Right lobe of liver (tissue), 6 donors: ENCODE results near the gene SLC7A11. TPM values are rescaled to one million over a fixed set of nuclear protein-coding genes. Genes with fewer than 3 reads are reported as not detected.

ENCODE experiments used
- ATAC-seq, 4 donors: fragments of 200-7000 bp; cut with Tn5 transposase; one replicate each; pipeline ENCODE4 v1.9.1; 2020; ENCODE audit warnings: mild to moderate bottlenecking in 4 of 4, moderate library complexity in 4 of 4
- DNase-seq, 3 donors: peaks; one replicate each; pipeline ENCODE4 v3.0.0-alpha.2; 2020
- H3K27ac ChIP-seq, 3 donors: fragments of 200-600 bp; one replicate each; pipeline ENCODE4 v1.8.0; 2022
- H3K27me3 ChIP-seq, 2 donors: fragments of 200-600 bp; one replicate each; pipeline ENCODE4 v1.8.0; 2022
- H3K36me3 ChIP-seq, 4 donors: fragments of 200-600 bp; sonication (generic) in 1 of 4; one replicate each; pipeline versions ENCODE4 v1.5.1 to v1.8.0; 2017 to 2022; ENCODE audit warnings: control low read depth in 1 of 4
- H3K4me1 ChIP-seq, 4 donors: fragments of 200-600 bp; sonication (generic) in 1 of 4; one replicate each; pipeline versions ENCODE4 v1.5.1 to v1.8.0; 2017 to 2022; ENCODE audit warnings: control low read depth in 1 of 4
- H3K4me3 ChIP-seq, 3 donors: fragments of 200-600 bp; one replicate each; pipeline ENCODE4 v1.8.0; 2022
- H3K9me3 ChIP-seq, 4 donors: fragments of 200-600 bp; sonication (generic) in 1 of 4; one replicate each; pipeline versions ENCODE4 v1.5.1 to v1.8.0; 2017 to 2022; ENCODE audit warnings: control low read depth in 1 of 4
- POLR2A ChIP-seq: fragments of 450-650 bp; IDR thresholded peaks from one replicate; pipeline ENCODE4 v1.6.1; 2017; ENCODE audit warnings: antibody characterized with exemption, mild to moderate bottlenecking
- WGBS: methylation state at CpG from one replicate; pipeline ENCODE4 v1.1.6; 2018; ENCODE audit warnings: low coverage, low lambda C conversion rate; ENCODE audit not compliant: insufficient coverage; ENCODE audit errors: missing lambda C conversion rate; 5-methylcytosine and 5-hydroxymethylcytosine counted together
- intact Hi-C, 2 donors: fragments of 100-400 bp; cut with DNase I; formaldehyde crosslinking; loops; one replicate each; pipeline versions ENCODE4 v1.11.2 to v1.14.1; 2022
- total RNA-seq, 6 experiments: library from RNA; depleted of rRNA in 2 of 6; stranded (reverse); fragments of >200 nt in 2 of 6; fragmentation: NEBNext Ultra II Directional in 3 of 6; extraction: Animal tissue kit (Norgen Biotek cat#: 25700) in 3 of 6; gene quantifications; one replicate each; pipeline versions ENCODE4 v1.1.0 to v1.2.4, GENCODE V29; 2016 to 2023
- TF ChIP-seq, protein P1 (sequence below), 4 donors: fragments of 200-600 bp in 3 of 4; fragments of 450-650 bp in 1 of 4; IDR thresholded peaks; one replicate each; pipeline versions ENCODE4 v1.5.1 to v1.8.0; 2016 to 2022; ENCODE audit warnings: antibody characterized with exemption in 4 of 4, mild to moderate bottlenecking in 2 of 4
- donor health status: DM: no; HTN: yes; CAD: no.
- donor health status: DM: no; HTN: no; CAD: no.
- donor health status: DM: no; HTN: no; CAD: no.
- donor health status: DM: no; HTN: yes; CAD: no.
- donor health status: DM: no; HTN: yes; CAD: no.

SLC7A11 gene
- total RNA-seq, 6 experiments from 2014 or later = 0.02 to 1.8 (median 0.35) TPM; not detected in 1

DNA sequence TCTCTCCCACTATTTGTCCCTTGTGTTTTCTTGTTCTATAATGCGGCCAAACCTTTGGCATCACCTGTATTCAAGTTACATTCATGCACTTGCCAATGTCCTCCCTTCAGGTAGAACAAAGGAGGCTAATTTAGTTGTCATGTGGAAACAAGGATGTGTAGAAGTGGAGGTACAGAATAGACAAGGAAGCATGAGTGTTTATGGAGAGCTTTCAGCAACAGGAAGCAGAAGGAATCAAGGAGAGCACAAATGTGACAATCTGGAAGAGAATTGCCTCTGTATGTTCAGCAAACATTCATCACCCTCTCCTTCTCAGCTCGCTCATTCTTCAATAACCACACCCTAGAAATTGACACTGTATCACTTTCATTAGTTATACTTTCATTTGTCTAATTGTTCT, 103.4 kb downstream of the SLC7A11 start:
- 78% methylated on average over 2 of the region's 2 CpGs for WGBS
- no peaks in the 10 kb centered on the region for H3K27me3 ChIP-seq
- intact Hi-C loops = no loop called here

DNA sequence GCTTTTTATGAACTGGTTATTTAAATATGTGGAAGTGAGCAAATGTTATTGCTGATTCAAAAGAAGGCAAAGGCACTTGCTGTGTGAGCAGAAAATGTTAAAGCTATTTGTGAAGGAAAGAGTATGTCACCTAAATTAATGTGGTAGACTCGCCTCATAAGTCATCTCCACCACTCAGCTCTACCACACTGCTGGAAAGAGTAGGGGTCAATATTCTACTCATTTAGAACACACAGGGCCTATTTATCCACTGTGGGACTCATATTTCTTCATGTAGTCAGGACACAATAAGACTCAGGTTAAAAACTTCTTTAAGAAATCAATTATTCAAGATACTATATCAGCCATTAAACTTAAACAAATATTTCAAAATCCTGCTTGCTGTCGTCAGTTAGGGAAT, 106.5 kb downstream of the SLC7A11 start:
- Histone ChIP-seq H3K36me3 (no peaks in the 10 kb centered on the region), H3K4me3 (no peak overlapping the region), H3K27ac (no peak overlapping the region), H3K9me3 (no peaks in the 10 kb centered on the region), H3K27me3 (no peaks in the 10 kb centered on the region), H3K4me1 (no peaks in the 10 kb centered on the region)
- ATAC-seq = no peak
- TF ChIP-seq, protein P1, sequence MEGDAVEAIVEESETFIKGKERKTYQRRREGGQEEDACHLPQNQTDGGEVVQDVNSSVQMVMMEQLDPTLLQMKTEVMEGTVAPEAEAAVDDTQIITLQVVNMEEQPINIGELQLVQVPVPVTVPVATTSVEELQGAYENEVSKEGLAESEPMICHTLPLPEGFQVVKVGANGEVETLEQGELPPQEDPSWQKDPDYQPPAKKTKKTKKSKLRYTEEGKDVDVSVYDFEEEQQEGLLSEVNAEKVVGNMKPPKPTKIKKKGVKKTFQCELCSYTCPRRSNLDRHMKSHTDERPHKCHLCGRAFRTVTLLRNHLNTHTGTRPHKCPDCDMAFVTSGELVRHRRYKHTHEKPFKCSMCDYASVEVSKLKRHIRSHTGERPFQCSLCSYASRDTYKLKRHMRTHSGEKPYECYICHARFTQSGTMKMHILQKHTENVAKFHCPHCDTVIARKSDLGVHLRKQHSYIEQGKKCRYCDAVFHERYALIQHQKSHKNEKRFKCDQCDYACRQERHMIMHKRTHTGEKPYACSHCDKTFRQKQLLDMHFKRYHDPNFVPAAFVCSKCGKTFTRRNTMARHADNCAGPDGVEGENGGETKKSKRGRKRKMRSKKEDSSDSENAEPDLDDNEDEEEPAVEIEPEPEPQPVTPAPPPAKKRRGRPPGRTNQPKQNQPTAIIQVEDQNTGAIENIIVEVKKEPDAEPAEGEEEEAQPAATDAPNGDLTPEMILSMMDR (IDR thresholded peaks at IDR 0.05) = no peak
- no peak for TF ChIP-seq POLR2A
- intact Hi-C loops = no loop called here
- WGBS = 63% methylated on average over 2 of the region's 2 CpGs
- no peak for DNase-seq

More for the DNA sequence above, 103.4 kb downstream of the SLC7A11 start:
- no peaks in the 10 kb centered on the region for H3K9me3 ChIP-seq
- no peaks in the 10 kb centered on the region for H3K36me3 ChIP-seq
- no peak for TF ChIP-seq POLR2A
- TF ChIP-seq, protein P1 (IDR thresholded peaks at IDR 0.05) = no peak
- H3K4me1 ChIP-seq = no peaks in the 10 kb centered on the region
- DNase-seq = no peak
- no peak overlapping the region for H3K27ac ChIP-seq
- ATAC-seq = no peak
- no peak overlapping the region for H3K4me3 ChIP-seq

DNA sequence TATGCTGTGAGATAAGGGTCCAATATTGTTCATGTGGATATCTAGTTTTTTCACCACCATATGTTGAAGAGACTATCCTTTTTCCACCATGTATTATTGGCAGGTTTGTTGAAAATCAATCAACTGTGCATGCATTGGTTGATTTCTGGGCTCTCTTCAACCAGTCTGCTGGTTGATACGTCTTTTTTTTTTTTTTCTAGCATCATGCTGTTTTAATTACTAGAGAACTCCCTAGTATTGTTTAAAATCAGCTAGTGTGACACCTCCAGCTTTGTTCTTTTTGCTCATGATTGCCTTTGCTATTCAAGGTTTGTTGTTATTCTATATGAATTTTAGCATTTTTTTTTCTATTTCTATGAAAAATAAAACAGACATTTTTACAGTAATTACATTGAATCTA, 123.9 kb downstream of the SLC7A11 start:
- intact Hi-C loops = no loop called here
- ATAC-seq (no peak), DNase-seq (no peak)
- WGBS = 40% methylated on average over 1 of the region's 1 CpG
- TF ChIP-seq, protein P1 (IDR thresholded peaks at IDR 0.05) = no peak
- no peak for TF ChIP-seq POLR2A
- no peak overlapping the region for H3K27ac ChIP-seq
- H3K4me1 ChIP-seq = no peaks in the 10 kb centered on the region
- no peaks in the 10 kb centered on the region for H3K9me3 ChIP-seq
- no peaks in the 10 kb centered on the region for H3K36me3 ChIP-seq
- H3K4me3 ChIP-seq = no peak overlapping the region
- no peaks in the 10 kb centered on the region for H3K27me3 ChIP-seq

DNA sequence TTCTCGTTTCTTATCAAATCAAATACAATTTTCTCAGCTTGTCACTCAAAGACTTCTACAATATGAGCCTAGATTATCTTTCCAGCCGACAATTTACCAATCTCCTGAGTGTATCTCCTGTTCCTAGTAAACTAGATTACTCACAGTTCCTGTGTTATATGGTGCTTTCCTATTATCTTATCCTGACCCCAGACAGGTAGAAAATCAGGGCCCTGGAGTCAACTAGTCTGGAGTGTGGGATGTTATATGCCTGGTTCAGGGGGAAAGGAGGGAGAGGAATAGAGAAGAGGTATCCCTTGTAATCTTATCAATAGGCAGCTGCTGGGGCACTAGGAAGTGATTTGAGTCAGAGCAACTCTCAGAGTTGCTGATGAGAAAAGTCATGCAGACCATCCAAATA, 127.1 kb downstream of the SLC7A11 start:
- TF ChIP-seq, protein P1 (IDR thresholded peaks at IDR 0.05) = no peak
- no peak for TF ChIP-seq POLR2A
- DNase-seq = no peak
- H3K4me3 ChIP-seq = no peak overlapping the region
- H3K4me1 ChIP-seq = no peaks in the 10 kb centered on the region
- no peak overlapping the region for H3K27ac ChIP-seq
- WGBS = 36% methylated on average over 2 of the region's 2 CpGs
- no peaks in the 10 kb centered on the region for H3K36me3 ChIP-seq
- no peaks in the 10 kb centered on the region for H3K27me3 ChIP-seq
- intact Hi-C loops = no loop called here
- ATAC-seq = no peak
- H3K9me3 ChIP-seq = no peaks in the 10 kb centered on the region

DNA sequence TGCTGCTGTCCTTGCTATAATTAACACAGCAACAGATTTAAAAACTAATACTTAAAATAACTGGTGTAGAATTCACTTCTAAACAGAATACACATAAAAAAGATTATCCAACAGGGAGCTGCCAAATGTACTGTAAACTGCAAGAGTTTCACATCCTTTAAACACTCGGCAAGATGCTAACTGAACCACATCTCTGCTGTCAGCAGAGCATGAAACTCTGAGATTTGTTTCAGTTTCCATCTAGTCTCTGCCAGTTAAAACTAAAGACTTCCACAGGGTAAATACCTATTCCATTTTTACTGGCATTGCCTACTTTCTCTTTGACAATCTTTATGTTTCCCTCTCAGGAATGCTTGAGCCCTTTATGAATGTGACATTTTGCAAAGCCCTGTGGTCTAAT, 127.7 kb downstream of the SLC7A11 start:
- Histone ChIP-seq H3K9me3 (no peaks in the 10 kb centered on the region), H3K36me3 (no peaks in the 10 kb centered on the region), H3K27ac (no peak overlapping the region), H3K27me3 (no peaks in the 10 kb centered on the region), H3K4me3 (no peak overlapping the region), H3K4me1 (no peaks in the 10 kb centered on the region)
- TF ChIP-seq POLR2A = no peak
- TF ChIP-seq, protein P1 (IDR thresholded peaks at IDR 0.05) = no peak
- intact Hi-C loops = no loop called here
- ATAC-seq (no peak), DNase-seq (no peak)
- WGBS = 20% methylated on average over 1 of the region's 1 CpG
